Epithelial cell of esophagus (primary cell): ENCODE results near the gene PKP2.
A peak's percentile ranks its signal among the peaks of the same experiment; 100 is the strongest.

Experiments used
- DNase-seq: peaks from one replicate; pipeline ENCODE4 v3.0.0; 2010; ENCODE audit warnings: low read depth
- H3K4me3 ChIP-seq: 2 replicates; pipeline ENCODE4 v1.5.1; 2011; ENCODE audit warnings: mild to moderate bottlenecking, low read length, control low read depth
- CTCF ChIP-seq: IDR thresholded peaks from 2 replicates; pipeline ENCODE4 v1.5.1; 2011; ENCODE audit warnings: low read depth, mild to moderate bottlenecking, low read length, control low read depth, inconsistent platforms; ENCODE audit not compliant: insufficient read depth; ENCODE audit errors: missing control alignments

PKP2 gene

GRCh38 chr12:32820376-32820931 is 76.1 kb downstream of the PKP2 start:
- TF ChIP-seq CTCF = no peak
- no peak overlapping the region for H3K4me3 ChIP-seq
- DNase-seq = no peak

DNA sequence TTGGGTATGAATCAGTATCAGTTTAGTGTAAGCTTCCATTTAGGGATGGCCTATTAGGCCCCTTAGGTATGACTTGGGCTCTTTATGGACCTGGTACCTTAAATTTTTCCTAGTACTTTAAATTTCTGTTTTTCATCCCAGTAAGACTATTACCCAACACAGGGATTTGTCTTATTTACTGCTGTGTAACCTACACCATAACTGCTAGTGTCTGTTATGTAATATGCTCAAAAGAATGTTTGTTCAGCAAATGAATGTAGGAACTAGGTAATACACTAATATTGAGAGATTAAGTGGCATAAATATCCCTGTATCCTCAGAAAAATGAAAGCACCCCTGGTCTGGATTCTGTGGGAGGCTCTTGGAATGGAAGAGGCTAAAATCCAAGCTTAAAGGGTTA is 77.2 kb downstream of the PKP2 start:
- TF ChIP-seq CTCF = no peak
- H3K4me3 ChIP-seq = no peak overlapping the region
- no peak for DNase-seq

DNA sequence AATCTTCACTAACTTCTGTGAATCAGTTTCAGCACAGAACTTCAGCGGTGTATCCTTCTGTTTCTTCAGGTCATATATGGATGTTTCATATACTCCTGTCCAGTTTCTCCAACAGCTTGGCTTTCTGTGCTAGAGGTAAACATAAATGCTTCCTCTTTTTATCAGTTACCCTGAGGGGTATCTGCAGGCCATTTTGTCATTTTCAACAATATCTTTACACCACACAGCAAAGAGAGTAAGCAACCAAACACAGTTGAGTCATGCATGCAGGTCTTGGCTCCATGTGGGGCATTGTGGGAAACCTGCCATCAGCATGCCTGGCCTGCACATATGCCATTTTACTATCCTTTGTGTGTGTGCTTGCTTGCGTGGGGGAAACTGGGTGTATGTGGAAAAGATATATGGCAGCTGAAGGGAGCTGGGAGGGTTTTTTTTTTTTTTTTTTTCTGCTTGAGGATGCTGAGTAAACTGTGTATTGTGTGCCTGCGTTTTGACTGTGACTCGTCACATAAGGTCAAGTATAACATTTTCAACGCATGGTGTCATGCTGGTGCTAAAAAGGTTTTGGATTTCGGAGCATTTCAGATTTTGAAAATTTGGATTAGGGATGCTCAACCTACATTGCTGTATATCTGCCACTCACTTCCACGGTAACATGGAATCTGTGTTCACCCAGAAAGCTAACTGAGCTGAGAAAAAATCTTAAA is 84.7 kb downstream of the PKP2 start:
- H3K4me3 ChIP-seq = no peak overlapping the region
- no peak for TF ChIP-seq CTCF
- DNase-seq = peak; percentile 27

- no peak overlapping the region for H3K4me3 ChIP-seq
- no peak for TF ChIP-seq CTCF
- no peak for DNase-seq
Observed at GRCh38 chr12:32809846-32810245, 86.7 kb downstream of the PKP2 start.

GRCh38 chr12:32809196-32809595 is 87.4 kb downstream of the PKP2 start:
- H3K4me3 ChIP-seq = no peak overlapping the region
- TF ChIP-seq CTCF = no peak
- no peak for DNase-seq

DNA sequence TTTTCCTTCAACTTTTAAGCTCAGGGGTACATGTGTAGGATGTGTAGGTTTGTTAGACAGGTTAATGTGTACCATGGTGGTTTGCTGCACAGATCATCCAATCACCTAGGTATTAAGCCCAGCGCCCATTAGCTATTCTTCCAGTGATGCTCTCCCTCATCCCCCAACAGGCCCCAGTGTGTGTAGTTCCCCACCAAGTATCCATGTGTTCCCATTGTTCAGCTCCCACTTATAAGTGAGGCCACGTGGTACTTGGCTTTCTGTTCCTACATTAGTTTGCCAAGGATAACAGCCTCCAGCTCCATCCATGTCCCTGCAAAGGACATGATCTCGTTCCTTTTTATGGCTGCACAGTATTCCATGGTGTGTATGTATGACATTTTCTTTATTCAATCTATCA is 92.3 kb downstream of the PKP2 start:
- H3K4me3 ChIP-seq = no peak overlapping the region
- no peak for DNase-seq
- no peak for TF ChIP-seq CTCF
